Stimulated activated CD4-positive, alpha-beta T cell treated with anti-CD3 and anti-CD28 coated beads, Interleukin-12 subunit alpha, Interleukin-12 subunit beta, amount 100 ng/mL, for 24 hours (primary cell): ENCODE data around the gene UCMA.

Experiments used
- DNase-seq, 2 experiments: peaks; one replicate each; pipeline ENCODE4 v3.0.0-alpha.2; 2020; ENCODE audit warnings: low read depth in 2 of 2

Gene UCMA

DNA sequence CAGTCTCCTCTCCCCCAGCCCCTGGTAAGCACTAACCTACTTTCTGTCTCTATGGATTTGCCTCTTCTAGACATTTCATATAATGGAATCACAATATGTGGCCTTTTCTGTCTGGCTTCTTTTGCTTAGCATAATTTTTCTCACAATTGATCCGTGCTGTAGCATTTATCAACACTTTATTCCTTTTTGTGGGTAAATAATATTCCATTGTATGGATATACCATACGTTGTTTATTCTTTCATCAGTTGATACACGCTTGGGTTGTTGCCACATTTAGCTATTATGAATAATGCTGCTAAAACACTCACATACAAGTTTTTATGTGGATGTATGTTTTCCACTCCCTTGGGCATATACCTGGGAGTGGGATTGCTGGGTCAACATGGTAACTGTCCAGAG lies 47.0 kb downstream of the UCMA start:
- no peak for DNase-seq

DNA sequence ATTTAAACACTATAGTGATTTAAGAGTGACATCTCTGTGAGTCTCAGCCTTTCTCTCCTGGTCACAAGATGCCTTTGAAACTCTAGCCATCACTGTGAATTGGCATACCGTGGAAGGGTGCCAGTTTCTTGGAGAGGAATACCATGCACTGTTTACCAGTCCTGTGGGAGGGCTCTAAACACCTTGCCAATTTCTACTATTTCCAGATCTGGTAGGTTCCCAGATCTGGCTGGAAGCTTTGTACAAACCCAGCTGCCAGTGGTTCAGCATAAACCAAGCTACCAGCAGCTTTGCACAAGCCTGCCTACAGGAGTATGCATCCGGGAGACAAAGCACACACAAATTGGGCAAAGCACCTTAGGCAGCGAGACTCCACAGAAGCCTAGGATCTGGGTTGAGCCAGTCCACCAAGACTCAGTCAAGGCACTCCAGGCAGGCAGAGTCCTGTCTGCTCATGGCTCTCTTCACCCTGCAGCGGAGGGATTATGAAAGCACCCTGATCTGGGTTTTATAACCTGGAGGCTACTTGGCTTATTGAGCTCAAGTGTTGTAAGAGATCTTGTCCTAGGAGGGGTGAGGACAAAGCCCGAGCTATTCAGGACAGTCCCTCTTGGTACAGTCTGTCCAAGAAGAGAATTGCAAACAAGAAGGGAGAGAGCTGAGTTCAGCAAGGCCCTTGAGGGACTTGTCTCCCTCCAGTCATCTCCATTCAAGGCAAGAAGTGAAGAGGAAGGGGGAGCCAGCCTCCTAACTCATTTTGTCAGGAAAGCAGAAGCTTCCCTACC lies 49.3 kb downstream of the UCMA start:
- DNase-seq, result no peak

DNA sequence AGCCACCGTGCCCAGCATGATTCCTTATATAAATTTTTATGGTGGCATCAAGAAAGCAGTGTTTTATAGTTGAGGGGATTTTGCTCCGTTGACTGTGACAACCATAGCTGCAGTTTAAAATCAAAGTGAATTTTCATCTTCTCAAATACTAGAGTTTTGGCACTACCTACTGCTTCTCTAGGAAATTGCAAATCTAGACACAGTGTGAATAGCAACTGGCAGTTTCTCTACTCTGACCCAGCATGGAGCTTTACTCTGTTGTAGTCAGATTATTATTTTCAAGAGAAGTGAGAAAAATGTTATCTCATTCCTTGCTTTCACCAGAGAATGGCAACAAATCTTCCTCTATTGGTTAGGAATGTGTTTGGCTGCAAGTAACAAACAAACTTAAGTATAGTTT lies 49.9 kb downstream of the UCMA start:
- no peak for DNase-seq

GRCh38 chr10:13183625-13184024 lies 50.5 kb downstream of the UCMA start:
- no peak for DNase-seq

DNA sequence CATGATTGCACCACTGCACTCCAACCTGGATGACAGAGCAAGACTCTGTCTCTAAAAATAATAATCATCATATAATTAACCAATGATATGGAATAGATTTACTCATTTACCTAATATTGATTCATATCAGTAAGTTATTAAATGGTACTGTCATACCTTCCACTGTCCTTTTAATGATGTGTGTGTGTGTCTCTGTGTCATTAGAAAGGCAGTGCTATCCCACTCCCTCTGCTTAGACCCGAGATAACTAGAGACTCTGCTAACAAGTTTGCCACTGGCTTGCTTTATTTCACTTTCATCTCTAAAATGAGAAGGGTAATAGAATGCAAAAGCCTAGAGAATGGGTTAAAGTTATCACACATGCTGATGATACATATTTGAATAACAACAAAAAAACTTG lies 51.8 kb downstream of the UCMA start:
- no peak for DNase-seq

- no peak for DNase-seq
Measured at GRCh38 chr10:13180788-13181187, 53.4 kb downstream of the UCMA start.

DNA sequence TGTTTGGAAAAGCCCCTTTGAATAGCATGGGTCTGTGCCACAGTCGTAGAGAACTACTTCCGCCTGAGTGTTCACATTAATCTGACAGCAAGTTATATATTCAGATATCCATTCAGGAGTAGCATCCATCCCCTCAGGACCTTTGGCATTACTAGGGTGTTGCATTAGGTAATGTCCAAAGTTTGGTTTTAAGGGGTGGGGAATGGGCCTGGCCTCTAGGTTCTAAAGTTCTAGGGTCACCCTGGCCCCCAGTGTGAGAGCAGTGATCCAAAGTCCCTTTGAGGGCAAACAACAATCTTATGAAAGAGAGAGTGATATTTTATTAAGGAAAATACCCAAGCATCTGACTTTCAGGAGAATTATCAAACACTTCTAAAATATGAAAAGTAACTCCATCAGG lies 60.6 kb downstream of the UCMA start:
- DNase-seq, result no peak
